Activated CD4-positive, alpha-beta T cell treated with anti-CD3 and anti-CD28 coated beads, Interleukin-2, amount 50 U/mL, for 4 hours (primary cell): ENCODE measurements around the gene HS6ST3.
"Not testable (repeated sequence)": the region's sequence is repeated elsewhere in the genome, so short reads cannot be mapped to it uniquely, and the experiment has no call there.

Experiments
- DNase-seq, 2 experiments: peaks; one replicate each; pipeline ENCODE4 v3.0.0-alpha.2; 2020

The HS6ST3 gene

DNA sequence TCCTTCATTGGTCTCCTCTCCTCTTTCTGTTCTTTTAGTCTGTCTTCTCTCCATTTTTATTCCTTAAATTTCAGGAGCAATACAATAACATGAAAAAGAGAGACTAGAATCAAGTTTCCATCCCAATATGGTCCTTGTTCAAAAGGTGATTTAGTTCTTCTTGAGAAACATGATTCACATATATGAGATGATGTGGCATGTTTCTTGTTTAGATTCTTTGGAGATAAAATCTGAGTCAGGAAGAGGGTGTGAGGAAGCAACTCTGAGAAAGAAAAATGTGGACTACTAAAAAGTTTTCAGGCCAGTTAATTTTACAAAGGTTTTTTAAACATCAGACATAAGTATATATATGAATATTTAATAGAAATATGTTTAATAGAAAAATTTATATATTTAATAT, 673.0 kb downstream of the HS6ST3 start:
- no peak for DNase-seq

DNA sequence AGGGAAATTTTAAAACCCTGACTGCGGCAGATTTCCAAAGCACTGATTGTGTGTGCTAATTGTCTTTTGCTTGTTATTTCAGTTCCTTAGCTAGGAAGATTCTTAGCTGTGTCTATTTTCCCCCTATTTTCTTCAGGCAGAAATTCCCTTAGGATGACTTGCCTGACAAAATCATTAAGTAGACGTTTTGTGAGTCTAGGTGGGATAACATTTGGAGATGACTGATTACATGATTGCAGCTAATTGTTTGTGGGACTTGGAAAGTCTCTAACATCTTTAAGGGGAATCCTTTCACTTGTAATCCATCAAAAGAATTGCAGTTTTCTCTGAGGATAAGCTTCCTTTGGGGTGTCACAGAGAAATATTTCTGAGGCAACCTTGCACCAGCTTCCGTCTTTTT, 676.4 kb downstream of the HS6ST3 start:
- DNase-seq = no peak

DNA sequence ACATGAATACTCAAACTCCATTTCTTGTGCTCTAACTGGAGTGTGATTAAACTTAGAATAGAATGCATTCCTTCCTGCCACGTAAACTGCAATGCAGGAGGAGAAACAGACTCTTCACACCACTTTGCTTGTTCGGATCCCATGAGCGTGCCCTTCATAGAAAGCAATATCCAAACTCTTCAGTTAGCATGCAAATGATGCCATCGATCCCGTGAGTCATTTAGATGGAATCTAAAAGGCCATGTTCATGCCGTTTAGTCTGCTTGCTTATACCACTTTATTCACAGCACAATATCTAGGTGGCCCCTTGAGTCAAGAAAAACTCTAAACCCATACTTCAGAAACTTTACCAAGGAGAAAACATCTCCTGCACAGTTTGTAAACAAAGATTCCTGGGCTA, 678.6 kb downstream of the HS6ST3 start:
- DNase-seq = no peak

DNA sequence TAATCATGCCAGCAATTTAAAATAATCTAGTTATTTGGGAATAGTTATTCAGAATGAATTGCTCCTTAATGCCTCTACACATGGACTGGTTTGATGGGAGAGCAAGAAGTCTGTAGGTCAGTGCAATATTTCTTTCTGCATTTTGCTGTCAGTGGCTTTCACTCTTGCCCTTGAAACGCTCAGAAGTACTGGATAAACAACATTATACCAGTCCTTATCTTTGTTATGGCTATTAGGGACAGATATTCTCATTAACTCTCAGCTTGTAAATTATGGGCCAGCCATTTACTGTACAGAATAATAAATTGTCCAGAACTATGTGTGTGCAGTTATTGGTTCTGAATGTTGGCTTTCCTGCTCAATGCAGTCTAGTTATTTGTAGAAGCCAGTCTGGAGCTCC, 680.0 kb downstream of the HS6ST3 start:
- no peak for DNase-seq

DNA sequence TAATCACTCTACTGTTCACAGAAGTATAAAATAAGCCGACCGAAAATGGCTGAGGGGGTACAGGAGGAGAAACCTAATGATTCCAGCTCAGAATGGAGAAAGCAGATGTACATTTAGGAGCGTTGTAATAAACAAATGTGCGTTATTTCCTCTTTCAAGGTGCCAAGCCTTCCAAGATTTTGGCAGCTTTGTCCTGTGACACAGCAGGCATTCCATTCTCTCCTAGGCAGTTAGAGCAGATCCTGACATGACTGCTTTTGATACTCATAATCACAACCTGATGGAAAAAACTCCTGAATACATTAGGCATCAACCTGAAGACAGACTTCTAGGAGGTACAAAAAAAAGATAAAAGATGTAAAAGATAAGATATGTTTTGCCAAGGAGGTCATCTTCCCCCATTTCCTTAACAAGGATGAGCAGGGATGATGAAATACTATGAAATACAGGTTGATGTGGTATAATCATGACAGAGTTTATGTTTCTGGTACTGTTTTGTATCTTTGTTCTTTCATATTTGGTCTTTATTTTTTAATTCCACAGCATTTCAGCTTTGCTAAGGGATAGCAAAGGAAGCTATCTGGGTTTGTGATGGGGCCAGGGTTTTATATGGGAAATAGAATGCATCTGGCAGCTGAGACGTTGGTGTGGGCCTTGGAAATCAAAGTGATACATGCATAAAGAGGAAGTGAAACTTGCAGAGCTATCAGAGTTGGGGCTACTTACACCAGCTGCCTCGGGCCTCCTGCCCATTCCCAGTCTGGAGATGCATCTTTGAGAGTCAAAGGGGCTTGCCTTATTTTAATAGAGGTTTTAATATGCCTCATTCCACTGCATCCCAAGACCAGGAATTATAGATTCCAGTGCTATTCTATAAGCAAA, 681.8 kb downstream of the HS6ST3 start:
- DNase-seq = no peak

DNA sequence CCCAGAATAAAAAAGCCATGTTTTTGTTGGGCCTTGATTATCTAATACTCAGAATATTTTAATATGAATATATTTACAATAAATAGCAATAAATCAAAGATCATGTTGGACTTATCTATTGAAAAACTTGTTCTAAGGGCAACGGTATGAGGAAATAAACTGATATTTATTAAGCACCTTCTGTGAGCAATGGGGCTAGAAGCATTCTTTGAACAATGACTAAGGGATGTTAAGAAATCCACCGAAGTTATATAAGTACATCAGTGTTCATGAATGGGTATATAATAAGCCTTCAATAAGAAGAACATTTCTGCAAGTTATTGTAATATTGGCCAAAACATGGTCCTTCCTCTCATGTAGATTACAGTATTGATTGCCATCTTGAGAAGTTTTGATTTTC, 682.5 kb downstream of the HS6ST3 start:
- DNase-seq = no peak

DNA sequence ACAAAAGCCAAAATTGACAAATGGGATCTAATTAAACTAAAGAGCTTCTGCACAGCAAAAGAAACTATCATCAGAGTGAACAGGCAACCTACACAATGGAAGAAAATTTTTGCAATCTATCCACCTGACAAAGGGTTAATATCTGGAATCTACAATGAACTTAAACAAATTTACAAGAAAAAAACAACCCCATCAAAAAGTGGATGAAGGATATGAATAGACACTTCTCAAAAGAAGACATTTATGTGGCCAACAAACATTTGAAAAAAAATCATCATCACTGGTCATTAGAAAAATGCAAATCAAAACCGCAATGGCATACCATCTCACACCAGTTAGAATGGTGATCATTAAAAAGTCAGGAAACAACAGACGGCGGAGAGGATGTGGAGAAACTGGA, 688.4 kb downstream of the HS6ST3 start:
- DNase-seq = not testable (repeated sequence)

DNA sequence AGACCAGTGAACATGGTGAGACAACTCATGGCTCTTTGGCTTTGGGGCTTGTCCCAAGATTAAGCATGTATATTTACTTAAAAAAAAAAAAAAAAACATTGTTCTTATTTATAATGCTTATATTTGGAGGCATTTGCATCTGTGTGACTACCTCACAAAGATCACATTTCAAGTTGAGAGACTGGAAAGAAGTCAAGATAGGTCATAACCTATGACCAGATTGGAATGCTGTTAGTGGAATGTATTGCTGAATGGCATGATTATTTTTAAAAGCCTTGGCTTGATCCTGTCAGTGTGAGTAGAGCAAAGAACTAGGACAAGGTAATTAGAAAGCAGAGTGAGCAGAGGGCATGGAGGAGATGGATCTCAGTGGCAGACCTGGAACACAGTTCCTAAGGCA, 689.8 kb downstream of the HS6ST3 start:
- no peak for DNase-seq

DNA sequence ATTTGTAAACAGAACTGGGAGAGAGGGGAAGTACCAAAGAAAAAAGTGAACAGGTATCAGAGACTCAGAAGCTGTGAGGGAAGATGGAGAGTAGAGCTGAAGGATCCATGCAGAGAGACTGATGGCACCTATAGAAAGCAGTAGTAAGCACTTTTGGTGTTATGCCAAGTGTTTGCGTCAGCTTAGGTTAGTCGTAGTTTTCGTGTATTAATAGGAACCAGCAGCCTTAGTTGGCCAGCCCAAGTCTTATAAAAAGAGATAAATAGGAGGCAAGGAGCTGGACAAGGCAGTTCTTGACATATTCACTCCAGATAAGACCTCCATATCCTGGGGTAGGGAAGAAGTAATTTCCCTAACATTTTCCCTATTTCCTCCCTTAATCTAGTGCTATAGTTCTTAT, 690.2 kb downstream of the HS6ST3 start:
- DNase-seq = no peak

DNA sequence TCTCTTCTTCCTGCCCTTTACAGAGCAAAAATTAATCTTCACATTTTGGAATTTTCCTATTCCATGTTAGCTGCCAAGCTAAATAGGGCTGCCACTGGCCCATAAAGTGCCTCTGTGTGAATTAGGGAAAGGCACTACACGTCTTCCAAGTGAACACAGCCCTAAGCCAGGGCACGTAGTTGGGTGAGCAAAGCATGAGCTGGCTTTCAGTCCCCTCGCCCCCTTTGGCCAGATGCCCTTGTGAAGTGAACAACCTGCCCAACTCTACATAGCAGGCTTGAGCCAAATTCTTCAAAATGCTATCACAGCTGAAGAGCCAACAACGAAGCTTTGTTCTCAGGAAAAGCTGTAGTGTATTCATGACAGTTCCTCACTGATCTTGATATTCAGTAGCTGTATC, 691.2 kb downstream of the HS6ST3 start:
- no peak for DNase-seq

DNA sequence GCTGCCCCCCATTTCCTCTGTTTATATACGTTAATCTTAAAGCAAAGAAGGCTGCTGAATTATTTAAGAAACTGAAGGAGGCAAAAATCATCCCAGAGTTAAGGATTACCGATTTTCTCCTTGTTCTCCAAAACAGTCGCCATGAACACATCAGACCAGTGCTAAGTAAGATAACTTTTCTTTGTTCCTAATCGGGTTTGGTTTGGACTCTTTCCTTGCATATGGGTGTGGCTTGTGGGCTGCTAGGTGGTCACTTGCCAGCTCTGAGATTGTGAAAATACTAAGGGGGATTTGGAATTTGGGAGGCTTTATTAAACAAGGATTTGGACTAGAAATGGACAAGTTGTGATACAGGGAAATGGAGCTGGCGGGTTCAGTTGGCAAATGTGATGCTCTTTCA, 692.3 kb downstream of the HS6ST3 start:
- DNase-seq = no peak

DNA sequence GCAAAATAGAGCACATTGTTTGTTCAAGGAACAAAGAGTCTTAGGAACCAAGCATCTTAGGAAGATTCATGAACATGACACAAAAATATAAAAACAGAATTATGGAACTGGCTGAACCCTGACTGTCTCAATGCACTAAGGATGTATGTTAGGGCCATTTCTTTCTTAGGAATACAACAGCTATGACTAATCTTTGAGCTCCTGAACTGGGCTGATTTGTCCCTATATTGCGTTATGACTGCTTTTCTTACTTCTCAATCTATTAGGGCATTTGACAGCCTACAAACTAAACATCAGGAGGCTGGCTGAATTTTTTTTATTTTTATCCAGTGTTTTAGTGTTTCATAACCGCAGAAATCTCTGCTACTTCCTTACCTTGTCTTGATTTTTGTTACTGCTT, 693.1 kb downstream of the HS6ST3 start:
- no peak for DNase-seq

DNA sequence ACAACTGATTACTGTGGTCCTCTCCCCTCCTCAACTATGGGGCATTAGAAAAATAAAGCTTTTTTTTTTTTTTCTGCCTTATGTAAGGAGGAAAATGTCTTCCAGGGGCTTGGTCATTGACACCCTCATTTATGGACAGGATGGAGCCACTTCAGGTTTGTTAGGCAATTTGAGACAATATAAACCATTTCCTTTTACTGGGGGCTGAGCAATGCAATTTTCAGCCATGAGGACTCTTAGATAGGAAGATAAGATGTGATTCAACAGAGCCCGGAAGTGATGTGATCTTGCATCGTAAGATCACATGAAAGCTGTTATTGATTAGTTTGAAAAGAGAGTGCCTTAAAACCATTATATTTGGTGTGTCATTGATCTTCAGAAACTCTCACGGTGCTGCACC, 693.6 kb downstream of the HS6ST3 start:
- no peak for DNase-seq

DNA sequence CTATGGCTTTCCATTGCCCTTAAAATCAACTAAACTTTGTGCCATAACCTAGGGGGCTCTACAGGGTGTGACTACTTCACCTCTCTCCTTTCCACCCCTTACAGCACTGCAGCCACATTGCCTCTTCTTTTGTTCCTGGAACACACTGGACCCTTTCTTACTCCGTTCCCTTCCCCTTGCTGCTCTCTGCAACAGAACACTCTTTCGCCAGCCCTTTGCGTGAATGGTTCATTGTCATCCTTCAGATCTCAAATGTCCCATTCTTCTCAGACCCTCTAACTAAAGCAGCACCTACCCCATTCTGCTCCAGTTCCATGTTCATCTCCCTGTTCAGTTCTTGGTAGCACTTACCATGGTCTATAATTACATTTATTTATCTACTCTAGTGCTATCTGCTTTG, 696.1 kb downstream of the HS6ST3 start:
- DNase-seq = no peak

DNA sequence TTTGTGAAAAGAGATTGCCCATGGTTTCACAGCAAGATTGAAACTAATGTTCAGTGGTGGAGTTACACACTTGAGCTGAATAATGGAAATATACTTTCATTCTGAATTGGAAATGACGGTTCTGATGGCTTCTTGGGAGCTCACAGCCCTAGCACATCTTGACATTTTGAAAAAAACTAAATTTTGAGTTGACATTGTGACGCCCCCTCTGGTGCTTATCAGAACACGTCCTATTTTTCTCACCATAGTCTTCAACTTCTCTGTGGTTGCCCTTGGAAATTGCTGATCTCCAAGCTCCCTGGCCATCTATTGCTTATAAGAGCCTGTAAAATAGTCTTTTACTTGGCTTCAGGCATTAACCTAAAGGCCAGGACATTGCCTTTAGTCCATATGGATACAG, 702.3 kb downstream of the HS6ST3 start:
- DNase-seq = no peak

DNA sequence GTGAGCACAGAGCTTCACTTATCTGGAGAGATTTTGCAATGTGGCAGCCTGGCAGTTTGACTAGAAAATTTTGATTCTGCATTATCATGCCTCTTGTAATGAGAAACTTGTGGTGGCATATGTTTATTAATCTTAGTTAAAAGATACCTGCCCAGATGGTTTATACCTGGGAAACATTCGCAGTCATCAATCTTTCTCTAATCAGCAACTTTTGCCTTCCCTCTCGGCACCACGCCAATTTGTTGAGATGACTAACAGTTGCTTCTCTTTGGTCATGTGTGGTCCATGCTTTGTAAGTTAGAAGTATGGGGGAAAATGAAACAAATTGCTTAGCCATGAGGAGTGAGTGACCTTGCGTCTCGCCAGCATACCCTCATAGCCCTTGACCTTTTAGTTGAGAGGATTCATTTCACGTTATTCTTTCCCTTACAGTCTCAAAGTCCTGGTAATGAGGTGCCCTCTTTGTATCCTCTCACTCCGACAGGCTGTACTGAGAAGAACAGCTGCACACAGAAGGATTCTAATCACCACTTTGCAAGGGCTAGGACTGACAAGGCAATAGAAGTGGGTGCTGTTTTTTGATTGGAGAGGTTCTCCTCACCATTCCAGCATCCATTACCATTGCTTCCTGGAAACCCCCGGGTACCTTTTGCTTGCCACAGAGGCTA, 703.0 kb downstream of the HS6ST3 start:
- DNase-seq = no peak

DNA sequence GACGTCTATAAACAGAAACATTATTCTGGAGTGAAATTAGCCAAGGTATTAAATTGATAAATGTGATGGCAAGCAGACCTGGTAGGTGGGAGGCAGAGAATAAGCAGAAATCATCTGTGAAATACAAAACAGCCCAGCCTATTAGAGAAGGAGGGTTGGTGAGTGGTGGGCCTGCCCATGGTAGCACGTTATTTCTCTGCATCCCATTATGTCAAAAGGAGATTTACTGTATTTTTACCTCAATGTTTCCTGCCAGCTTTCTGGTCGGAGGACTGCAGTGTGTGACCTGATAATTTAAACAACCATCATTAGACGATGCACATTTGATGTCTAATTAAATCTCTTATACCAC, 703.5 kb downstream of the HS6ST3 start:
- no peak for DNase-seq

DNA sequence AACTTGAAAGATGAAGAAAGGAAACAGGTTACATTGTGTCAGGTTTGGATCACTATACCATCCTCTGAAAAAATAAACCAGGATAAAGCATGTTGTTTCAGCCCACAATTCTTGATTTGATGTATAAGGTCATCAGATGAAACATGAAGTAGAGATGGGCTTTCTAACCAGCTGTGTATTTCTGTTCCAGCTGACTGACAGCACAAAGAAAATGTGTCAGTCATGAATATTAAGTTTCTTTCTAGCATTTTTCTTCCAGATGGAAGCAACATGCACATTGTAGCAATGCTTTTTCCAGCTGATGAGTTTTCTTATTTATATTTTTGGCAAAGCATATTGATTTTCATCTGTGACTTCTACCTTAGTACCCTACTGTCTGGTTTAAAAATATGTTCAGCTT, 704.8 kb downstream of the HS6ST3 start:
- no peak for DNase-seq

DNA sequence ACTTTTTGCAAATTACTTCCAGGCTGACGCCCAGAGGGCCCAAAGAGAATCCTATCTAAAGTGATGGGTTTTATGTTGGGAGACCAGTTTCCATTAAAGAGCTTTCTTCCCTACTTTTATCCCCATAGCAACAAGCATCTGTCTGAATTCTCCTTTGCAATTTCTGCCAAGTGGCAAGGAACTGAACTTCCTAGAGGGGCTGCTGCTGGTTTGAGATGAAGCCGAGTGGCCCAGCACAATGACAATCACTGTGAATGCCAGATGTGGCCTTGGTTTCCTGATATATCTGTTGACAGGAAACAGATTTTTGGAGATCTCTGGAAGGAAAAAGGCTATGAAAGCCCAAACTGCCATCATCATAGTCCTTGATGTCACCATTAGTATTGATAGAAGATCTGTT, 705.8 kb downstream of the HS6ST3 start:
- DNase-seq = no peak

DNA sequence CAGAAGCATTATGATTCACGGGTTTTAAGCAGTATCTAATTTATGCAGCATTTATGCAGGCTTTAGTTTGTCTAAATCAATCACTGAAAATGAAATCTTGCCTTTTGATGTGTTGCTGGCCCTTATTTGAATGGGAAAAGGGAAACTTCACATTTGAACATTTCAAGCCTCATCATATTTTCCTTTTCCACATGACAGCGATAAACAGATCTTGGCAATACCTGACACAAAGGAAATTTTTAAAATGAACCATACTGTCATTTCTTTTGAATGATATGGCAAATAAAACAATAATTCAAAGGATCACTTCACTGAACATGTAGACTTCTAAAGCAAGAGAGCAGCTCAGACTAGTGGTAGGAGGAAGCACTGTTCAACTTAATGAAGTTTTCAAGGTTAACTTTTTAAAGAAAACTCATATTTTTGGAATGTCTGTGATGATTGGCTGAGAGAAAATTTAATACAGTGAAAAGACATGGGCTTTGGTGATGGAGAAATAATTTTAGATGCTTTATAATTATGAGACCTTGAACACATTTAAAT, 706.3 kb downstream of the HS6ST3 start:
- no peak for DNase-seq

DNA sequence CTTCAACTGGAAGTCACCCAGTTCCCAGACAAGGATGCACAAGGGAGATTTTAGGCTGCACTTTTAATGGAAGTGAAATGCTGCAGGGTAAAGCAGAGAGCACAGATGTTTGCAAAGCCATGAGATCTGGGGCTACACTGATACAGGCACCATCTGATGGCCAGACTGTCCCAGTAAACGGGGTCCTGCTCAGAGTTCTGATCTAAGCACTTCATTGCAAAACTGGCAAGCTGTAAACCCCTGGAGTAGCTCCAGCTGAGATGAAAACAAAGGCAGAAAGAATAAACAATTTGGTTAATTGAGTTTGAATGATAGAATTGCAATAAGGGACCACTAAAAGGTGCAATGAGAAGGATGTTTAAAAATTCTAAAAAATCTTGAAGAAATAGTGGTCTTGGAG, 707.2 kb downstream of the HS6ST3 start:
- DNase-seq = no peak

DNA sequence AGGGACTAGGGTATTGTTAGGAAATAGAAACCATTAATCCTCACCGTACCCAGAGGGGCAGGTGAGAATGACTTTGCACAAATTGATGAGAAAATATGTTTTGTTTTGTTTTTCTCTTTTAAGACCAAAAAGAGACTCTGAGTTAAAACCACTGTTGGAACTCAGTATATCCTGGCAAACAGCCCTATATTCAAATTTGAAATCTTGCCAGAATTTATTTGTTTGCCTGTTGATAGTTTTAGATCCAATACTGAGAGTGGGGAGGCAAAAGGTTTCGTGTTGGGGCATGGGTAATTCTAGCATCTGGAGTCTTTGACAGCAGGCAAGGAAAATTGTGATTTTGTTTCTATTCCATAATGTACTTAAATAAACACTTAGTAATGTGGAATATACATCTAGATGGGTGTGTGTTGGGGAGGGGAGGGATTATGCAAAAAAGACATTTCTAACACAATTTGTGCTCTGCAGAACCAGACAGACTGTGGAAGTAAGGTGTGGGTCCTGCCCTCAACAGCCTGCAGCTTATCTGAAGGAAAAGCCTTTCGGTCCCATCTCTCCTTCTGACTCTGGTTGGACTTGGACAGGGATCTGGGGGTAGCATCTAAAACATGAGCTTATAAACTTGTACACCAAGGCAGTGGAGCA, 713.7 kb downstream of the HS6ST3 start:
- DNase-seq = no peak

DNA sequence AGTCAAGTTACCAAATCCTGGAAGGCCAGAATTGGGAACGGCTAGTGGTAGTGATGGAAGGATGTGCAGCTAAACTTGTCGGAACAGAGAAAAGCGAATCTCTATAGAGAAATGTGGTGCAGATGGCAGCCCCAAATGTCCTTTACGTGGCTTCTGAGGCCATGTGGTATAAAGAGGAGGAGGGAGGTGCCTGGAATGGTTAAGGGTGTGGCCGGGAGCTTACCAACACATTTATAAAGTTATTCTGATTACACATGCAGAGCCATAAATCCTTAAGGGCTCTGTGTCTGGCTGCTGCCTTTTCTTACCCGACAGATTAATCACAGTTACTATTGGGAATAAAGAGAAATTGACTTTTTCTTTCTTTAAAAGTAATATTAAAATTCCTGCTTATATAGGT, 714.3 kb downstream of the HS6ST3 start:
- DNase-seq = no peak

DNA sequence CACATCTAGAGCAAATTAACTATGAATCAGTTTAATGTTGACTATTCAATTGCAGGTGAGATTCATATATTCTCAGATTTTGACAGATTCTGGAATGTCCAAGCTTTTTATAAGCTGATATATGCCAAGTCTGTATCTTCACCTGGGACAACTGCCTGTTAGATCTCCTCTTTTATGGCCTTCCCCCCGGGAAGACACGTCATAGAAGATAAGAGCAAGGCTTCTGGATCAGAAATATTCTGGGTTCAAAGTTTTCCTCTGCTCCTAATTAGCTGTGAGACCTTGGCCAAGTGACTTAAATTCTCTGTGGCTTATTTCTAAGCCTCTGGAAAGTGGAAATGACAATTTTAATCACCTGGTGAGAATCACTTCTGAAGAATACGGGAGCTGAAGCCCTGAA, 716.8 kb downstream of the HS6ST3 start:
- no peak for DNase-seq
